IPS-20b (cell line): ENCODE results near the gene OSBPL6.
A peak's percentile ranks its signal among the peaks of the same experiment; 100 is the strongest.
"Not testable (repeated sequence)": the region's sequence is repeated elsewhere in the genome, so short reads cannot be mapped to it uniquely, and the experiment has no call there.

Source experiments
- H3K27ac ChIP-seq: one replicate; pipeline ENCODE4 v1.5.1; 2013; ENCODE audit warnings: low read length
- H3K27me3 ChIP-seq: 2 replicates; pipeline ENCODE4 v1.6.1; 2013; ENCODE audit warnings: mild to moderate bottlenecking, low read length, inconsistent platforms; ENCODE audit not compliant: insufficient read depth
- H3K36me3 ChIP-seq: 2 replicates; pipeline ENCODE4 v1.6.1; 2013; ENCODE audit warnings: low read depth, mild to moderate bottlenecking, inconsistent platforms, low read length, moderate library complexity; ENCODE audit not compliant: insufficient read depth
- H3K4me1 ChIP-seq: 2 replicates; pipeline ENCODE4 v1.6.1; 2013; ENCODE audit warnings: mild to moderate bottlenecking, control low read depth, inconsistent platforms, low read length, moderate library complexity; ENCODE audit not compliant: insufficient read depth
- H3K4me3 ChIP-seq: 2 replicates; pipeline ENCODE4 v1.5.1; 2013; ENCODE audit warnings: mild to moderate bottlenecking, low read length, inconsistent platforms
- H3K9ac ChIP-seq: 2 replicates; pipeline ENCODE4 v1.6.1; 2013; ENCODE audit warnings: low read depth, mild to moderate bottlenecking, inconsistent platforms, low read length, moderate library complexity
- H3K9me3 ChIP-seq: 2 replicates; pipeline ENCODE4 v1.6.1; 2013; ENCODE audit warnings: mild to moderate bottlenecking, low read depth, low read length, inconsistent platforms; ENCODE audit not compliant: insufficient read depth

The OSBPL6 gene

GRCh38 chr2:178395295-178395694 lies 201.0 kb downstream of the OSBPL6 start:
- no peaks in the 10 kb centered on the region for H3K27me3 ChIP-seq
- no peak overlapping the region for H3K9ac ChIP-seq
- no peak overlapping the region for H3K4me3 ChIP-seq
- H3K4me1 ChIP-seq, result no peaks in the 10 kb centered on the region
- no peak overlapping the region for H3K27ac ChIP-seq
- H3K36me3 ChIP-seq, result no peaks in the 10 kb centered on the region
- no peaks in the 10 kb centered on the region for H3K9me3 ChIP-seq

DNA sequence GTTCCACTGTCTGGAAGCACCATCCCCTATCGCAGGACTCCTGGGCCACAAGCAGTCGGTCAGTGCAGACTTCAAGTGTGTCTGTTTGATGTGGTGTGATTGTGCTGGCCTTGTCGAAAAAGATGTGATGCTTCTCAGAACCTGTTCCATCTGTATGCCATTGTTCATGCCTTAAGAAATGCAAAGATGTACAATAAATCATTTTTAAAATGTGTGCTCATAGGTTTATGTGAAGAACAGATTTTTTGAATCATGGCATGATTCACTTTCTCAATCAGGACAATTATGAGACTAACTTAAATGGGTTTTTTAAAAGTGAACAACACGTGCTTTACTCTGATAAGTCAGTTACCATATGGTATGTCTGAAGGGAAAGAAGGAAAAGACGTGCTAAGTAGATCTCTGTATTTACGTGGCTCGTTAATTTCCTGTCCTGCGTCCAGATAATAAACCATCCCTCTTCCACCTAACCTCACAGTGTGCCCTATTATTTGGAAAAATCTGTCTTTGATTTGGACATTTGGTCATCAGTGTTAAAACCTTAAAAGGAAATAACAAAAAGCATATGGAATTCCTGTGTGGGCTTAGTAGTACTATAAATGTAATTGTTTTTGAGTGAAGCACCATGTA lies 201.7 kb downstream of the OSBPL6 start:
- Histone ChIP-seq H3K9me3 (no peaks in the 10 kb centered on the region), H3K27ac (no peak overlapping the region), H3K4me1 (no peaks in the 10 kb centered on the region), H3K36me3 (no peaks in the 10 kb centered on the region), H3K4me3 (no peak overlapping the region), H3K9ac (no peak overlapping the region), H3K27me3 (no peaks in the 10 kb centered on the region)

GRCh38 chr2:178397002-178397605 lies 202.8 kb downstream of the OSBPL6 start:
- no peak overlapping the region for H3K9ac ChIP-seq
- no peaks in the 10 kb centered on the region for H3K36me3 ChIP-seq
- H3K9me3 ChIP-seq, result no peaks in the 10 kb centered on the region
- no peak overlapping the region for H3K4me3 ChIP-seq
- H3K27ac ChIP-seq, result no peak overlapping the region
- H3K27me3 ChIP-seq, result no peaks in the 10 kb centered on the region
- no peaks in the 10 kb centered on the region for H3K4me1 ChIP-seq

DNA sequence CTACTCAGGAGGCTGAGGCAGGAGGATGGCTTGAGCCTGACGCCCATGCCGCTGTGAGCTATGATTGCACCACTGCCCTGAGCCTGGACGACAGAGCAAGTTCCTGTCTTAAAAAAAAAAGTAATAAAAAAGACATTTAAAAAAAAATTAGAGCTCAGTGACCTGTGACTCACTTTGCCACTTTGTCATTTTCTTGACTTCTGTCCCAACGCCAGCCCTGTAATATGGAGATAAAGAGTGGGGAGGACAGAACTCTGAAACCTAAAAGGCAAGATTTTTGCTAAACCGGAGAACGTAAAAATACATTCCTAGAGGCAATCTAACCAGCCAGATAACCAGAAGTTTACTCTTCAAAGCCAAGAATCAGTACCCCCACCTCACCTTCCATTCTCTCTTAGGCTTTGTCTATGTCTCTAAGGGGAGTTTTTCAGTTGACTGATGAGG lies 207.7 kb downstream of the OSBPL6 start:
- Histone ChIP-seq H3K9ac (no peak overlapping the region), H3K27me3 (no peaks in the 10 kb centered on the region), H3K4me3 (no peak overlapping the region), H3K4me1 (no peaks in the 10 kb centered on the region), H3K36me3 (no peaks in the 10 kb centered on the region), H3K27ac (no peak overlapping the region), H3K9me3 (no peaks in the 10 kb centered on the region)

GRCh38 chr2:178403671-178404306 lies 209.5 kb downstream of the OSBPL6 start:
- Histone ChIP-seq H3K9me3 (no peaks in the 10 kb centered on the region), H3K36me3 (no peaks in the 10 kb centered on the region), H3K4me1 (no peaks in the 10 kb centered on the region), H3K4me3 (no peak overlapping the region), H3K27me3 (no peaks in the 10 kb centered on the region), H3K27ac (no peak overlapping the region), H3K9ac (no peak overlapping the region)

GRCh38 chr2:178404368-178404767 lies 210.1 kb downstream of the OSBPL6 start:
- Histone ChIP-seq H3K9me3 (no peaks in the 10 kb centered on the region), H3K27ac (no peak overlapping the region), H3K4me3 (no peak overlapping the region), H3K4me1 (no peaks in the 10 kb centered on the region), H3K9ac (no peak overlapping the region), H3K36me3 (no peaks in the 10 kb centered on the region), H3K27me3 (no peaks in the 10 kb centered on the region)

DNA sequence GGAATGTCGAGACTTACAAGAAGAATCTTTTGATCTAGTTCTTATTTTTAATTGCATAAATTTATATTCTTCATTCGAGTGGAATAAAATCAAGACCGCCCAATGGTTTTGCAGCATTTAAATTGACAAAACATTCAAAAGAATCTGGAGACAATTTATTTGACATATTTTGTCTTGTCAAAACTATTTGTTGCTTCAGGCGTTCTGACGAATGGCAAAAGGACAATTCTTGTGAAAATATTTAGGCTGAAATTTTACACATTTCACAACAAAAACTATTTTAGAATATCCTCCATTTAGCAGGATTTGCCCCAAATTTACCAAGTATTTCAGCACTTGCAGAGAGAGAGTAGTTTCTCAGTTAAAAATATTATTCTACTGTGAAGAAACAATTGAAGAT lies 214.9 kb downstream of the OSBPL6 start:
- Histone ChIP-seq H3K27ac (no peak overlapping the region), H3K9me3 (no peaks in the 10 kb centered on the region), H3K27me3 (no peaks in the 10 kb centered on the region), H3K9ac (no peak overlapping the region), H3K4me1 (no peaks in the 10 kb centered on the region), H3K36me3 (no peaks in the 10 kb centered on the region), H3K4me3 (no peak overlapping the region)

GRCh38 chr2:178412047-178412446 lies 217.7 kb downstream of the OSBPL6 start:
- Histone ChIP-seq H3K9ac (no peak overlapping the region), H3K27ac (no peak overlapping the region), H3K4me1 (no peaks in the 10 kb centered on the region), H3K36me3 (no peaks in the 10 kb centered on the region), H3K27me3 (no peaks in the 10 kb centered on the region), H3K4me3 (no peak overlapping the region), H3K9me3 (no peaks in the 10 kb centered on the region)

- not testable (repeated sequence) for H3K9me3 ChIP-seq, H3K27me3 ChIP-seq, H3K9ac ChIP-seq, H3K36me3 ChIP-seq, H3K4me3 ChIP-seq, H3K4me1 ChIP-seq, H3K27ac ChIP-seq
Observed at GRCh38 chr2:178412453-178412852, 218.1 kb downstream of the OSBPL6 start.

- Histone ChIP-seq H3K4me3 (peak overlapping the region; percentile 73), H3K36me3 (no peaks in the 10 kb centered on the region), H3K9ac (peak overlapping the region; percentile 80), H3K27me3 (no peaks in the 10 kb centered on the region), H3K27ac (no peak overlapping the region), H3K4me1 (no peaks in the 10 kb centered on the region), H3K9me3 (no peaks in the 10 kb centered on the region)
Observed at GRCh38 chr2:178413472-178414265, 219.4 kb downstream of the OSBPL6 start.

GRCh38 chr2:178414266-178415247 lies 220.2 kb downstream of the OSBPL6 start:
- H3K4me3 ChIP-seq, result peak overlapping the region; percentile 73
- no peaks in the 10 kb centered on the region for H3K9me3 ChIP-seq
- no peak overlapping the region for H3K27ac ChIP-seq
- no peaks in the 10 kb centered on the region for H3K27me3 ChIP-seq
- no peaks in the 10 kb centered on the region for H3K4me1 ChIP-seq
- peak overlapping the region; percentile 80 for H3K9ac ChIP-seq
- no peaks in the 10 kb centered on the region for H3K36me3 ChIP-seq
